Right renal pelvis (tissue), 4 donors: Measurements from ENCODE around the gene ZNF496. TPM values are rescaled to one million over a fixed set of nuclear protein-coding genes. Genes with fewer than 3 reads are reported as not detected.
"Not testable (repeated sequence)": the region's sequence is repeated elsewhere in the genome, so short reads cannot be mapped to it uniquely, and the experiment has no call there.

Experiments
- DNase-seq, 4 donors: peaks; one replicate each; pipeline ENCODE4 v3.0.0-alpha.2; 2013; ENCODE audit warnings: low read depth in 4 of 4, low spot score in 3 of 4, missing footprints in 1 of 4
- polyA plus RNA-seq, 4 donors: library from polyadenylated mRNA; unstranded; fragments of 120-200 nt; gene quantifications; one replicate each; pipeline ENCODE4 v1.2.1, GENCODE V29; 2013; ENCODE audit not compliant: insufficient read length in 4 of 4

Gene ZNF496
- polyA plus RNA-seq, 4 donors = 34.9 to 42.1 (median 36.8) TPM

DNA sequence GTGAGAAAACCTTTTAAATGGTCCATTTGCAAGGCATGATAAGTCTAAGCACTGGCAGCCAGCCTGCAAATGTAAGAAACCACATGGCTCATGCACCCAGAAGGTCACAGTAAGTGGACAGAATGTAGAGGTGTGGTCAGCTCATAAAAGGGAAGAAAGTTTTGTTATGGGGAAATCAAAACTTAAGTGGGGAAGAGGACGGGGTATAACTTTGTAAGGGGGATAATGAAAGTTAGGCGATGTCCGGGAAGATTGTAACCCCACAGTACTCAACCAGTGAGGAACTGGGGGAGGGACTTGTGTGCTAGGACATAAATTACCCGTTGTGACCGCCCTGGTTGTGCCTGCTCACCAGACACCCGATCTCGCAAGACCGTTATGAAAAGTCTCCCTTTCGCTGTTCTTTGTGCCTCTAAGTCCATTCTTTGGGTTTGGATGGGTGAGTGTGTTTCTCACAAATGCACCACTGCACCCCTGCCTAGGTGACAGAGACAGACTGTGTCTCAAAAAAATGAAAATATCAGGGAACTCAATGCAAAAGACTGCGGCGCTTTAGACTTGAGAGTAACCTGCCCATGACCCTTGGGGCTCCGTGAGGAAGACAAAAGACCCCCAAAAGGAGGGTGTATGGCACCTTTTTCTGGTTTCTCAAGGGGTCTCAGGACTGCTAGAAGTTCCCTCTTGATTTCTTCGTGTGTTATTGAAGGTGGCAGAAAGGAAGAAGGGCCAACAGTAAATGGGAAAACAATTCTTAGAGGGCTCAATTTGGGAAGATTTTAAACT, 28.6 kb upstream of the ZNF496 start:
- no peak for DNase-seq

DNA sequence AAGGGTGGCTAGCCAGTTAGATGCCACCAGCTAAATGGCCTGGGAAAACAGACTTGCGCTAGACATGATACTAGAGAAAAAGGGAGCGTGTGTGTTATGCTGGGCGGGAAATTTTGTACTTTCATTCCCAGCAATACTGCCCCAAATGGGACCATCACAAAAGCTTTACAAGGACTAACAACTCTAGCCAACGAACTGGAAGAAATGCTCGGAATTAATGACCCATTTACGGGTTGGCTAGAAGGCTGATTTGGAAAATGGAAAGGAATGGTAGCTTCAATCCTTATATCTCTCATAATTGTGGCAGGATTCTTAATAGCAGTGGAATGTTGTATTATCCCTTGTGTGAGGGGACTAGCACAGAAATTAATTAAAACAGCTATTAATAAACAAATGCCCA, 27.9 kb upstream of the ZNF496 start:
- no peak for DNase-seq

DNA sequence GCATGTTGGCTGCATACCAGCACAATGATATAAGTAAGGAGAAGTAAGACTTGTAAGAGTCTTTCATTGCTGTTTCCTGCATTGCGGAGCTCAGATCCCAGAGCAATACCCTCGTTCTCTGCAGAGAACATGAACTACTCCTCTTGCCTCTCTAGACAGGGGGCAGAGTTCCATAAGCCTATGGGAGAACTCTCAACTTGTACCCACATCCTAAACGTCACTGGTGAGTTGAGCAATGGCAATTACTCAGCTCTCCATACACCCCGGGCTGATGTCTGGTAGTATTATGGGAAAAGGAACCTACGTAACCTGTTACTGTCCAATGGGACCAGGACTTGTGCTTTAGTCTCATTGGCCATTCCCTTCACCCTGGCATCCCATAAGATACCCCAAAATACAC, 27.3 kb upstream of the ZNF496 start:
- no peak for DNase-seq

DNA sequence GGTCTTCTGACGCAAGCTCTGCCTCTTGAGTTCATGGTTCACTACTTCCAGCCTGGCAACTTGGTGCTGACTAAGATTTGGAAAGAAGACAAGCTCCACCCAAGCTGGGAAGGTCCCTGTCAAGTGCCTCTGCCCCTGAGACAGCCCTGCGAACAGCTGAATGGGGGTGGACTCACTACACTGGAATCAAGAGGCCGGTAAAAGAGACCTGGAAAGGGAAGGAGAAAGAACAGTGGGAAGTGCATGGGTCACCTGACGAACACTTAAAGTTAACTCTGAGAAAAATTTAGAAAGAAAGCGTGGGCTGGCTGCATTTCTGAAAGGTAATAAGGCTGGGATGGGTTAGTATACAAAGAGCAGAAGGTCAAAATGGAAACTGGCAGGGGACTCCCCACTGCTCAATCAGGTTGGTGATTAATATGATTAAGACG, 26.1 kb upstream of the ZNF496 start:
- no peak for DNase-seq

DNA sequence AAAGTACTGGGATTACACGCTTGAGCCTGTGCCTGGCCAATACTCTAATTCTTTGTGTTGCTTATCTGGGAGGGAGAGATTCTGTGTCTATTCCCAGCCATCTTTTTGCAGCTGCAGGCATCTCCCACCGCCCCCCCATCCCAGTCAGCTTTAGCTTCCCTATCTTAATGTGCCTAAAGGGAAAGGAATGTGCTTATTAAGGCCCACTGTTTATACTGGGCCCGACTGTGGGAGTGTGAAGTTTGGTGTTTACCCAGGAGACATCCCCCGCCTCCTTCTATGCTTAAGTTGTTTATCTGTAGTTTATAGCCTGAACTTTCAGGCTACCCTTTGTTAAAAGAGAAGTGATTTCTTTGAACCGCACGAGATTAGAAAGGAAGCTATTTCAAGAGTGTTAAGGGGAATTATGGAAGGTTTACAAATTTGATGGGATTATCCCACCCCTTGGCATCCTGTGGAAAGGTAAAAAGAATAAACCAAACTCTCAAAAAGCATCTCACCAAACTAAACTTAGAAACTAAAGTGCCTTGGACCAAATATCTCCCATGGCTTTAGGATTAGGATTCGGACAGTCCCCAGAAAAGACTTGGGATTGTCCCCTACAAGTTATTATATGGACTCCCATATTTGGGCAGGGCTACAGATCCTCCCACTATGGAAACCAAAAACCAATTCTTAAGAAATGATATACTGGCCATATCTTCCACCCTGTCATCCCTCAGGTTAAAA, 25.5 kb upstream of the ZNF496 start:
- DNase-seq = no peak

DNA sequence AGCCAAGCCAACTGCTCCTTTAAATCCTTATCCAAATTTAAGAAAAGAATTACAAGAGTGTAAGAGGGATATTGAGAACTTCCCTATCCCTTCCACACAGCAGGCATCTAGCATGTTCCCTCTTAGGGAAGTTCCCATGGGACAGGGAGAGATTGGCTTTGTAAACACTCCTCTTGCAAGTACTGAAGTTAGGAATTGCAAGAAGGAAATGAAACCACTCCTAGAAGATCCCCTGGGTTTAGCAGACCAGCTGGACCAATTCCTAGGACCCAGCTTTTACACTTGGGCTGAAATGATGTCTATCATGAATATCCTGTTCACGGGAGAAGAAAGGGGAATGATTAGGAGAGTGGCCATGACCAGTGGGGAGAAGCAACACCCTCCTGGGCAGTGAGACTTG, 23.5 kb upstream of the ZNF496 start:
- DNase-seq = not testable (repeated sequence)

DNA sequence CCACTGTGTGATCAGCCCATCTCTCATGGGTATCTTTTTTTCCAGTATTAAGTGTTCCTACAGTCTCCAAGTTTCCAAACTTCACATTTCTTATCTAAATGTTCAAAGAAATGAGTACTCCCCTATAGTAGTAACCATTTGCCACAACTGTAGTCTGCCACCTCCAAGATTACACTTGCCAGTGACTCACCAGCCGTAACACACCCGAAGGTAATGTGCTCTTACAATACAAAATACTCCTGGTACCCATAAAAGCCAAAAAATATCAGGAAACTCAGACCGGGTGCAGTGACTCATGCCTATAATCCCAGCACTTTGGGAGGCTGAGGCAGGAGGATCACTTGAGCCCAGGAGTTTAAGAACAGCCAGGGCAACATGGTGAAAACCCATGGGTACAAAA, 20.5 kb upstream of the ZNF496 start:
- DNase-seq = no peak

DNA sequence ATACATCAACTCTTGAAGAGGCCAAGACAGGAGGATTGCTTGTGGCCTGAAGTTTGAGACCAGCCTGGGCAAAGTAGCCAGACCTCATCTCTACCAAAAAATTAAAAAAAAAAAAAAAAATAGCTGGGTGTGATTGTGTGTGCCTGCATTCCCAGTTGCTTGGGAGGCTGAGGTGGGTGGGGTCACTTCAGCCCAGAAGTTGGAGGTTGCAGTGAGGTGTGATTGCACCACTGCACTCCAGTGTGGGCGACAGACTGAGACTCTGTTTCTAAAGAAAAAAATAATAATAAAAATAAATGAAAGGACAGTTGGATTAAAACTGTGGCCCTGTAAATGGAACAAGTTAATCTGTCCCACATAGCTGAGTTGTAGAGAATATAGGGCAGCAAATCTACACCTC, 18.9 kb upstream of the ZNF496 start:
- DNase-seq = no peak

DNA sequence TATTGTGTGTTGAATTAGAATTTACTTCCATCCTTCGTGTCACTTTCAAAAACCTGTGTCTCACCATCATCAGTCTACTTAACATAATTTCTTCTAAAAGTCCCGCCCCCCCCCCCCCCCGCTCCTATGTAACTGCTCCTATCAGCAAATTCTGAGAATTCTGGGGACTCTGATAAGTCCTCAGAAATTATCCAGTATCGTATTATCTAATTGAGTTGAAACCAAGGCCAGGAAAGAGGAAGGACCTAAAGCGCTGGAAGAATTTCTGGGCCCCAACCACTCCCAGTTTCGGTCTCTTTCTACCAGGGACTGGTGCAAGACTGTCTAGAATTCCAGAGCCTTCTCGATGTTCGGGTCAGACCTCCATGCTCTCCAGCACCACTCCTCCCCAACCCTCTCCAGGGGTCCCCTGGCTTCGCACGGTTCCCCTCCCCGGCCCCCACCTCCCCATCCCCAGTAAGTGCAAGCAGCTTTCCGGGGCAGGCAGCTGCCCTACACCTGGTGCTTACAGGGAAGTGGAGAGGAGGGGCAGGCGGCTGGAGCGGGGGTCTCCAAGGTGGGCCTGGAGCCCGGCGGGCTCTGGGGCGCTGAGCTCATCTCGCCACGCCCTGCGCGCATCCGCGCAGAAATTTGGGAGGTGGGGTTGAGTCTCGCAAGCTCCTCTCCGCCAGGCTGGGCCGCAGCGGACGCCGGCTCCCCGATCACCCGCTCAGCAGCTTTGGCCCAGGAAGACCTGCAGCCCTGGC, 16.0 kb upstream of the ZNF496 start:
- DNase-seq = no peak

DNA sequence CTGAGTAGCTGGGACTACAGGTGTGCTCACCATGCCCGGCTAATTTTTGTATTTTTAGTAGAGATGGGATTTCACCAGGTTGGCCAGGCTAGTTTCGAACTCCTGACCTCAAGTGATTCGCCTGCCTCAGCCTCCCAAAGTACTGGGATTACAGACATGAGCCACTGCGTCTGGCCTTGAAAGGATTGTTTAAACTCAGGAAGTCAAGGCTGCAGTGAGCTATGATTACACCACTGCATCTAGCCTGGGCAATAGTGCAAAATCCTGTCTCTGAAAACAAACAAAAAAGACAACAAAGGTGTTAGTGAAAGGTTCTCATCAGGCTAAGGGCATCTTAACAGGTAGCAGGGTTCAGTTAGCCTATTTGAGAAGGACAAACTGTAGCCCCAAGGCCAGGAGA, 14.2 kb upstream of the ZNF496 start:
- DNase-seq = no peak

DNA sequence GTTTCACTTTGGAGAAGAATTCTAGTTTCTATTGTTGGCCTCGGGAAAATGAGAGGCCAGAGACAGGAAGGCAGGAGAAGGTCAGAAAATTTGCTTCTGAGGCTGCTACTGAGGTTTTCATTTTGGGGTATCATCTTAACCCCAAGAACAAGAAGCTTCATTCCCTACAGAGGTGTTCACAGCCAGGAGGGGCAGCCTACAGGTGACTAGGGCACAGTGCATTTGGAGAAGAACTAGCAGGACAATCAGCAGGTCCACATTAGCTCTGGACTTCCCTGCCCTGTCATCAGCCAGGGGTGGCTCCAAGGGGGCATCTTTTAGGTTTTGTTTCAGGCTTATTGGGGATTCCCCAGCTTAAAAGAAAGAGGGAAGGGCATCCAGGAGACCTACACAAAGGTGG, 12.1 kb upstream of the ZNF496 start:
- no peak for DNase-seq

DNA sequence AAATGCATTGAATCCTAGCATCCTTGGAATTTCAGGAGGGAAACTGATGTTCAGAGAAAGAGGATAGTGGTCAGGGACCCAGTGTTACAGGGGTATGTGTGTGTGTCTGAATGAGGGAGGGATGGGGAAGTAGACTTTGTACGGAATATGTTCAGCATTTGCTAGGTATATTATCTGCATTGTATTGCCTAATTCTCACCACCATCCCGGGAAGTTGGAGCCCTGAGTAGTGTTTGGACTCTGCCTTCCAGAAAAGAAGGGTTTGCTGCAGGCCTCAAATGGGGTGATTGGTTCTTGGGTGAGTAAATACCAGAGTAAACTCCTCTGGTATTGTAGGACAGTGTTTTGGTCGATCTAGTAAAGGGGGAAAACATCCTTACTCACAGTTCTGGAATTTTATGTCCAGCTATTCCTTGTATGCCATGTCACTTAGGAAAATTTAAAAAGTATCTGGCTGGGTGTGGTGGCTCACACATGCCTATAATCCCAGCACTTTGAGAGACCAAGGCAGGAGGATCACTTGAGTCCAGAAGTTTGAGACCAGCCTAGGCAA, 7.1 kb upstream of the ZNF496 start:
- no peak for DNase-seq

DNA sequence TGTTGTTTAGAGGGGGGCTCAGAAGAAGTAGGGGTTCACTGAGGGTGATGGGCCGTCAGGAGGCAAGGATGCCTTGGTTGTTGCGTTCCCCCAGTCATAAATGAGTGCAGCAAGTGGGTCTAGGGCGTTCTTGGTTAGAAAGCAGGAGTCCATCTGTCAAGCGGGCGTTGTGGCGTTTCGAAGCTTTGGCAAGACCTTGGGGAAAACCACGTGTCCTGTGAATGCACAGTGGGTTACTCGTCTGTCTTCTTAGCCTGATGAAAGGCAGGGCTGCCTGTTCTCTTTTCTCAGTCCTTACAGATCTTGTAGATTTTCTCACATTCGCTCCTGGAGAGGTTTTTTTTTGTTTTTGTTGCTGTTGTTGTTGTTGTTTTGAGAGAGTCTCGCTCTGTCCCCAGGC, 6.3 kb upstream of the ZNF496 start:
- no peak for DNase-seq

DNA sequence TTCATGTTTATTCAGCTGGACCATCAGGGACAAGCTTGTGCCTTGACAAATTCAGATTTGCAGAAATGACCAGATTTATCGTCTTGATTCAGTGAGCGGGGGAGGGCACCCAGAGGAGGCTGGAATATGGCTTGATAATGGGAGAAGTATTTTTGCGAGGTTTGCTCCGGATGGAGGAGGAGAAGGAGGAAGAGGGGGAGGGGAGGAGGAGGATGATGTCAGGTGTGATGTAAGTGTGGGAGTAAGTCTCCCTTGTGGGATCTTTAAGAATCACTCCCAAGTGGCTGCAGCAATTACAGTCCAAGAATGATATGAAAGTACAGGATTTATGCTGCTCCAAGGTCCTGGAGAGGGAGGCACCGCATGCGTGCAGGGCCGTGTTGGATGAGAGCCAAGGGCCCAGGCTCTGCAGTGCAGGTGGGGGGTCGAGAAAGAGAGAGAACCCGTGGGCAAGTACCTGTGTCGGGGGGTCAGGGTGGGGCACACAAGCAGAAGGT, 5.6 kb upstream of the ZNF496 start:
- no peak for DNase-seq

DNA sequence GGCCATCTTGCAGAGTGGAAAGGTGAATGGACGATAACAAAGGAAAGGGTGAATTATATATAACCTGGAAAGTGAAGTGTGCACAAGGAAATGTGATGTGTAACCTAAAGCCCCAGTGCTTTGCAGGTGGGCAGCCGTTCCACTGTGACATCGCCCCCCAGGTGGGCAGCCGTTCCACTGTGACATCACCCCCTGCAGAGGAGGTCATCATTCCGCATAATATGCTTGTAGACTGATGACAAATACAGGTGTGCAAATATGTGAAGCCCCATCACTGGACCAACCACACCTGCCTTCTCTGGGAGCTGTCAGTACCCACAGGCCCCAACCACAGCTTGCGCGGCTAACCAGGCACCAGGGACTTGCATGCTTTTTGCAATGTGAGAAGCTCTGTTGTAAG, 4.7 kb upstream of the ZNF496 start:
- DNase-seq = no peak

DNA sequence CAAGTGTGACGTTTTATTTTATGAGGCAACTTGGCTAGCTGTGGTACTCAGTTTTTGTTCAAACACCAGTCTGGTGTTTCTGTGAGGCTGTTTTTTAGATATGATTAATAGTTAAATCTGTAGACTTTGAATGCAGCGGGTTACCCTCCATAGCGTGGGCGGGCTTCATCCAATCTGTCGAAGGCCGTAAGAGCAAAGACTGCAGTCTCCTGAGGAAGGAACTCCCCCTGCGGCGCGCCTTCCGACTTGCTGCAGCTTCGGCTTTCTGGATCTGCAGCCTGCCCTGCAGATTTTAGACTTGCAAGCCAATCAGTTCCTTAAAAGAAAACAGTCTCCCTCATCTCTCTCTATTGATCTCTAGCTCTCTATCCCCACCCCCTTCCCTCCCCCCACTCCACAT, 4.2 kb upstream of the ZNF496 start:
- no peak for DNase-seq

DNA sequence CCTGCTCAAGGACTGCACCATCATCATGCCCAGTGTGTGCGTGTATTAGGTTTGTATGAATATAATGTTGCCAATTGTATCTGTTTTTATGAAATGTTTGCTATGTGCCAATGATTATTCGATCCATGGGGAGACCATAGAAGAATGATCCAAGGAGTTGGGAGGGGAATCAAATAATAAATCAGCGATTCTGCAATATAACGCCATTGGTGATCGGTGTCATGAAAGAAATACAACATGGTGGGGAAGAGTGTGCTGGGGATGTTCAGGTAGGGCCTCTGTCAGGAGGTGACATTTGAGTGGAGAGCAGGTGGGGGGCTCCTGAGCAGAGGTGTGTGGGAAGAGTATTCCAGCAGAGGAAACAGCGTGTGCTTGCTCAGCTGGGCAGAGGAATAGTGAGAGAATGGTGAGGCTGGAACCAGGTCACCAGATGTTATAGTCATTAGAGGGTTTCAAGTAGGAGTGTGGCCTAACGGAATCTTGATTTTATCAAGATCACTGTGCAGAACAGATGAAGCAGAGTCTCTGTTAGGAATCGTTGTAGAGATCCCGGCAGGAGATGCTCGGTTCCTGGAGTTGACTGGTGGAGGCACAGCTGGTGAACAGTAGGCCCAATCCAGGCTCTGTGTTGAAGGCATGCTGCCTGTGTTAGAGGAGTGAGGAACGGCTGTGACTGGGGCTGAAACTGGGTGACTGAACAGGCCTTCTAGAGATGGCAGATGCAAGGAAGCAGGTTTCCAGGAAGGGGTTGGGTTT, 2.9 kb upstream of the ZNF496 start:
- no peak for DNase-seq

DNA sequence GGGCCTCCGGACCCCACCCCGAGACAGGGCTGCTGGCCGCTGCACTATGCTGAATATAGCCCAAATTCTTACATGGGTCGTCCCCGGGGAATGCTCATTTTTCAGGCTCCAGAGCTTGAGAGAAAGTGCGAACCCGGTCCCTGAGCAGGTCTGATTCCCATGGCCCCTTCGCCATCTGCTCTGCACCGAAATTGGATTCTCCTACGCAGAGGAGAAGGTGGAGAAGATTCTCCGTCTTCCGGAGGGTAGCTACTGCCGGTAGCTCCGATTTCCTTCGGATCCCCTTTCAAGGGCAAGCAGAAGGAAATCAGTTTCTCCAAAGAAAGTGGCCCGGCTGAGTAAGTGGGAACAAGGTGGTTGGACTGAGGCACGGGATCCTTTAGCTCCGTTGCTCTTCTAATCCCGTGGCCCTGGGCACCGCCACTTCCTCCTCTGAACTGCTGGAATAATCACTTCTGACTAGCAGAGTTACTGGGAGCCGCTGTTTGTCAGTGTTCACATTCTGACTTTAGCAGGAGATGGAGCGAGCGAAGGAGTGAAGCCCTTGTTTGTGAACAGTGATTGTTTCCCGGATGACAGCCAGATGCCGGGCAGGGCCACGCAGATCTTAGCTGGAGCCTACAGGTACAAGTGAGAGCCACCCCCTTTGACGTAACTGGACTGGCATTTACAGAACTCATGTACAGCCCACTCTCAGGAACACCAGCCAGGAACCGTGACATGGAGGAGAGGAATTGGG, 1.1 kb upstream of the ZNF496 start:
- no peak for DNase-seq

DNA sequence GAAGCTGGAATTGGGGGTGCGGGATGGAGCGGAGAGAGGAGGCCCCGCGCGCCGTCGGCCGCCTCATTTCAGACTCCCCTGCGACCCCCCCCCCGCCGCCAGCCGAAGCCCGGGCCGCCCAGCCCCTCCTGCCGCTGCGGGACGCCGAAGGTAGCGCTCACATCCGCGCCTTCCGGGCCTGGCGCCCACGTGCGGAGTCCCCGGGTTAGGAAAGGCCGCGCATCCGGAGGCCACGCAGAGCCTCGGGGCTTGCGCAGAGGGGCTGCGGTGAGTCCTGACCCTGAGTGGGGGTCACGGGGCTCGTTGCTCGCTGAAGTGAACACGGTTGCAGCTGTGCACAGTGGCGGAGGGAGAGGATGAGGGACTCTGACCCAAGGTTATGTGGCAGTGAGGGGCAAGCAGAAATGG, 552 bp upstream of the ZNF496 start:
- DNase-seq = no peak

DNA sequence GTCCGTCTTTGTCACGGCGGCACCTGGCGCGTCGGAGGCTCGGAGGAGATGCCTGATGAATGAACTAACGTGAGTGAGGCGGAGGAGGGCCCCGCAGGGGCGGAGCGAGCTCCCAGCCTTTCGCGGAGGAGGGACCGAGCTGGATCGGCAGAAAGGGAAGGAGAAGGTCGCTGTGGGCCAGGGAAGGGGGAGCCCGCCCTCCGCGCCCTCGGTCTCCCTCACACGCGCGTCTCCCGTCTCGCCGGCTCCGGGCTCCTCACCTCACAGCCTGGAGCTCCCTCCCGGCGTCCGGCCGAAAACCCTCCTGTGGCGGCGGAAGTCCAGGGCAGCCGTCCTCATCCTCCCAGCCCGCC, 519 bp downstream of the ZNF496 start:
- DNase-seq = peak in 2 of 4 donors; percentile 67 to 74
